Measurements from ENCODE around the gene ELF2.

- TF ChIP-seq, protein P1, sequence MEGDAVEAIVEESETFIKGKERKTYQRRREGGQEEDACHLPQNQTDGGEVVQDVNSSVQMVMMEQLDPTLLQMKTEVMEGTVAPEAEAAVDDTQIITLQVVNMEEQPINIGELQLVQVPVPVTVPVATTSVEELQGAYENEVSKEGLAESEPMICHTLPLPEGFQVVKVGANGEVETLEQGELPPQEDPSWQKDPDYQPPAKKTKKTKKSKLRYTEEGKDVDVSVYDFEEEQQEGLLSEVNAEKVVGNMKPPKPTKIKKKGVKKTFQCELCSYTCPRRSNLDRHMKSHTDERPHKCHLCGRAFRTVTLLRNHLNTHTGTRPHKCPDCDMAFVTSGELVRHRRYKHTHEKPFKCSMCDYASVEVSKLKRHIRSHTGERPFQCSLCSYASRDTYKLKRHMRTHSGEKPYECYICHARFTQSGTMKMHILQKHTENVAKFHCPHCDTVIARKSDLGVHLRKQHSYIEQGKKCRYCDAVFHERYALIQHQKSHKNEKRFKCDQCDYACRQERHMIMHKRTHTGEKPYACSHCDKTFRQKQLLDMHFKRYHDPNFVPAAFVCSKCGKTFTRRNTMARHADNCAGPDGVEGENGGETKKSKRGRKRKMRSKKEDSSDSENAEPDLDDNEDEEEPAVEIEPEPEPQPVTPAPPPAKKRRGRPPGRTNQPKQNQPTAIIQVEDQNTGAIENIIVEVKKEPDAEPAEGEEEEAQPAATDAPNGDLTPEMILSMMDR (IDR thresholded peaks at IDR 0.05): no peak
- no peak for TF ChIP-seq POLR2A (IDR thresholded peaks at IDR 0.05)
Measured at GRCh38 chr4:139209470-139210063, 32.5 kb upstream of the ELF2 start.

All from lower leg skin (tissue), 3 donors.